Kidney epithelial cell (primary cell): ENCODE data around the gene PDE2A. TPM values are rescaled to one million over a fixed set of nuclear protein-coding genes. Genes with fewer than 3 reads are reported as not detected.

ENCODE experiments used
- DNase-seq: peaks from one replicate; pipeline ENCODE4 v3.0.0-alpha.2; 2010; ENCODE audit warnings: low read depth
- H3K27me3 ChIP-seq: 2 replicates; pipeline ENCODE4 v1.6.0; 2011; ENCODE audit warnings: low read length; ENCODE audit not compliant: control insufficient read depth, insufficient read depth
- H3K36me3 ChIP-seq: 2 replicates; pipeline ENCODE4 v1.5.1; 2011; ENCODE audit warnings: low read length; ENCODE audit not compliant: control insufficient read depth, insufficient read depth
- H3K4me3 ChIP-seq: 2 replicates; pipeline ENCODE4 v1.5.1; 2011; ENCODE audit warnings: low read depth, mild to moderate bottlenecking, control low read depth, low read length
- total RNA-seq: library from RNA; depleted of rRNA; stranded (reverse); fragments of >200 nt; gene quantifications from 2 replicates; pipeline ENCODE4 v1.2.3, GENCODE V29; 2015
- TF ChIP-seq, protein P1 (sequence below): IDR thresholded peaks from 2 replicates; pipeline ENCODE4 v1.5.1; 2011; ENCODE audit warnings: mild to moderate bottlenecking, moderate library complexity, low read length, control low read depth, inconsistent platforms; ENCODE audit not compliant: insufficient read depth, poor library complexity, severe bottlenecking

Gene PDE2A
- total RNA-seq, 1 donor from 2014 or later = 4.3 TPM

GRCh38 chr11:72535194-72535547 lies 139.1 kb downstream of the PDE2A start:
- DNase-seq = no peak
- Histone ChIP-seq H3K36me3 (no peaks in the 10 kb centered on the region), H3K27me3 (peaks cover 2% of the 10 kb centered on the region), H3K4me3 (no peak overlapping the region)
- TF ChIP-seq, protein P1, sequence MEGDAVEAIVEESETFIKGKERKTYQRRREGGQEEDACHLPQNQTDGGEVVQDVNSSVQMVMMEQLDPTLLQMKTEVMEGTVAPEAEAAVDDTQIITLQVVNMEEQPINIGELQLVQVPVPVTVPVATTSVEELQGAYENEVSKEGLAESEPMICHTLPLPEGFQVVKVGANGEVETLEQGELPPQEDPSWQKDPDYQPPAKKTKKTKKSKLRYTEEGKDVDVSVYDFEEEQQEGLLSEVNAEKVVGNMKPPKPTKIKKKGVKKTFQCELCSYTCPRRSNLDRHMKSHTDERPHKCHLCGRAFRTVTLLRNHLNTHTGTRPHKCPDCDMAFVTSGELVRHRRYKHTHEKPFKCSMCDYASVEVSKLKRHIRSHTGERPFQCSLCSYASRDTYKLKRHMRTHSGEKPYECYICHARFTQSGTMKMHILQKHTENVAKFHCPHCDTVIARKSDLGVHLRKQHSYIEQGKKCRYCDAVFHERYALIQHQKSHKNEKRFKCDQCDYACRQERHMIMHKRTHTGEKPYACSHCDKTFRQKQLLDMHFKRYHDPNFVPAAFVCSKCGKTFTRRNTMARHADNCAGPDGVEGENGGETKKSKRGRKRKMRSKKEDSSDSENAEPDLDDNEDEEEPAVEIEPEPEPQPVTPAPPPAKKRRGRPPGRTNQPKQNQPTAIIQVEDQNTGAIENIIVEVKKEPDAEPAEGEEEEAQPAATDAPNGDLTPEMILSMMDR = no peak

GRCh38 chr11:72534371-72535193 lies 139.6 kb downstream of the PDE2A start:
- TF ChIP-seq, protein P1 = no peak
- H3K36me3 ChIP-seq = no peaks in the 10 kb centered on the region
- DNase-seq = no peak
- H3K27me3 ChIP-seq = peaks cover 2% of the 10 kb centered on the region
- H3K4me3 ChIP-seq = no peak overlapping the region

DNA sequence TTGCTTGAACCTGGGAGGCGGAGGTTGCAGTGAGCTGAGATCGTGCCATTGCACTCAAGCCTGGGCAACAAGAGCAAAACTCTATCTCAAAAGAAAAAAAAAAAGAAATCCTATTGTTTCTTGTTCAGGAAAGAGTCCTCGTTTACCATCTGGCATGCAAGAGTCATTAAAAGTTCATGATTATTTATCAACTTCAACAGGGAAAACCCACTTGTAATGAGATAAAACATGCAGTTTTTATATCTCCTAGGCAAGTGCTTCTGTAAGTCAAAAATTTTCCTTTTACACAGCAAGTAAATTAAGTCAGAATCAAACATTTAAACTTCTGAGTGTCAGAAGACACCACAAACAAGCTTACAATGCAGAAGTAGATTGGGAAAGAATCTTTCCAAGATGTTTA lies 145.2 kb downstream of the PDE2A start:
- TF ChIP-seq, protein P1 = no peak

GRCh38 chr11:72528121-72528520 lies 146.1 kb downstream of the PDE2A start:
- no peak for DNase-seq
- Histone ChIP-seq H3K36me3 (no peaks in the 10 kb centered on the region), H3K27me3 (no peaks in the 10 kb centered on the region), H3K4me3 (no peak overlapping the region)
- TF ChIP-seq, protein P1 = no peak

More for the DNA sequence above, 145.2 kb downstream of the PDE2A start:
- Histone ChIP-seq H3K27me3 (no peaks in the 10 kb centered on the region), H3K4me3 (no peak overlapping the region), H3K36me3 (no peaks in the 10 kb centered on the region)
- no peak for DNase-seq

Other genes with a start within 250 kb of the PDE2A start
- 31.6 and 31.8 TPM in 2 replicates for gene CLPB, start 239.9 kb downstream of the PDE2A start, total RNA-seq
- 92.3 and 97.1 TPM in 2 replicates for gene ARAP1, start 78.0 kb upstream of the PDE2A start, total RNA-seq
- 94.8 and 128 TPM in 2 replicates for gene STARD10, start 119.6 kb upstream of the PDE2A start, total RNA-seq
- gene ATG16L2, start 140.0 kb upstream of the PDE2A start, total RNA-seq = 12.8 and 24.3 TPM in 2 replicates